CD14-positive monocyte (primary cell): ENCODE measurements around the gene MAP2. TPM values are rescaled to one million over a fixed set of nuclear protein-coding genes. Genes with fewer than 3 reads are reported as not detected.

Experiments used
- DNase-seq, 3 donors: peaks; one replicate each; pipeline ENCODE4 v3.0.0-alpha.2; 2011 to 2022
- H2AFZ ChIP-seq: 2 replicates; pipeline ENCODE4 v1.6.0; 2012; ENCODE audit warnings: mild to moderate bottlenecking, low read depth, low read length, inconsistent platforms; ENCODE audit not compliant: insufficient read depth, poor library complexity, severe bottlenecking
- H3K27ac ChIP-seq, 2 donors: 1 replicate in 1 of 2; 2 replicates in 1 of 2; pipeline ENCODE4 v1.5.1; 2012 to 2013; ENCODE audit warnings: low read length in 2 of 2, control low read depth in 1 of 2, inconsistent platforms in 1 of 2, low read depth in 1 of 2, mild to moderate bottlenecking in 1 of 2
- H3K27me3 ChIP-seq, 2 donors: one replicate each; pipeline versions ENCODE4 v1.6.0 to v1.6.1; 2011 to 2013; ENCODE audit warnings: low read length in 2 of 2; ENCODE audit not compliant: control insufficient read depth in 2 of 2, insufficient read depth in 2 of 2
- H3K36me3 ChIP-seq, 2 donors: replicated peaks in 1 of 2; 1 replicate in 1 of 2; 2 replicates in 1 of 2; pipeline versions ENCODE4 v1.5.1 to v1.6.1; 2012 to 2013; ENCODE audit warnings: low read length in 2 of 2, control low read depth in 1 of 2, inconsistent platforms in 1 of 2, mild to moderate bottlenecking in 1 of 2; ENCODE audit not compliant: insufficient read depth in 2 of 2, control insufficient read depth in 1 of 2
- H3K4me1 ChIP-seq, 2 donors: 1 replicate in 1 of 2; 2 replicates in 1 of 2; pipeline versions ENCODE4 v1.5.1 to v1.6.1; 2012 to 2013; ENCODE audit warnings: low read length in 2 of 2, control low read depth in 1 of 2, inconsistent platforms in 1 of 2, mild to moderate bottlenecking in 1 of 2, moderate library complexity in 1 of 2; ENCODE audit not compliant: insufficient read depth in 2 of 2, control insufficient read depth in 1 of 2
- H3K4me2 ChIP-seq: replicated peaks from 2 replicates; pipeline ENCODE3; 2012; ENCODE audit warnings: low read length, moderate library complexity, mild to moderate bottlenecking; ENCODE audit not compliant: poor library complexity, severe bottlenecking; ENCODE audit errors: extremely low read depth
- H3K4me3 ChIP-seq, 3 experiments: fragments of 200-600 bp in 1 of 3; sonication (generic) in 1 of 3; replicated peaks in 1 of 3; 1 replicate in 2 of 3; 2 replicates in 1 of 3; pipeline ENCODE4 v1.5.1; 2011 to 2013; ENCODE audit warnings: low read length in 3 of 3, mild to moderate bottlenecking in 3 of 3, control low read depth in 2 of 3, low read depth in 2 of 3, inconsistent platforms in 1 of 3, moderate library complexity in 1 of 3
- H3K79me2 ChIP-seq: 2 replicates; pipeline ENCODE4 v1.6.0; 2012; ENCODE audit warnings: mild to moderate bottlenecking, control low read depth, inconsistent platforms, low read length, moderate library complexity; ENCODE audit not compliant: insufficient read depth
- H3K9ac ChIP-seq: 2 replicates; pipeline ENCODE4 v1.6.0; 2017; ENCODE audit warnings: low read length, mild to moderate bottlenecking; ENCODE audit not compliant: insufficient read depth, poor library complexity, severe bottlenecking
- H3K9me3 ChIP-seq, 2 donors: replicated peaks in 1 of 2; 1 replicate in 1 of 2; 2 replicates in 1 of 2; pipeline versions ENCODE4 v1.5.1 to v1.6.1; 2012 to 2013; ENCODE audit warnings: low read length in 2 of 2, control low read depth in 1 of 2; ENCODE audit not compliant: control insufficient read depth in 1 of 2, insufficient read depth in 1 of 2
- H4K20me1 ChIP-seq: 2 replicates; pipeline ENCODE4 v1.6.0; 2012; ENCODE audit warnings: mild to moderate bottlenecking, low read length, control low read depth, moderate library complexity; ENCODE audit not compliant: insufficient read depth
- H3K27ac Mint-ChIP-seq, 7 donors: one replicate each; pipeline ENCODE4 v1.8.0; 2020; ENCODE audit warnings: mild to moderate bottlenecking in 7 of 7, mixed read lengths in 7 of 7, moderate library complexity in 6 of 7, inconsistent platforms in 2 of 7
- H3K27me3 Mint-ChIP-seq, 3 donors: one replicate each; pipeline ENCODE4 v1.8.0; 2021 to 2022; ENCODE audit warnings: low read depth in 3 of 3, mild to moderate bottlenecking in 3 of 3, mixed read lengths in 3 of 3, moderate library complexity in 3 of 3, inconsistent platforms in 1 of 3
- H3K36me3 Mint-ChIP-seq, 2 donors: one replicate each; pipeline ENCODE4 v1.8.0; 2020; ENCODE audit warnings: mixed read lengths in 2 of 2, inconsistent platforms in 1 of 2, mild to moderate bottlenecking in 1 of 2
- H3K4me1 Mint-ChIP-seq: one replicate; pipeline ENCODE4 v1.8.0; 2020; ENCODE audit warnings: mild to moderate bottlenecking, mixed read lengths
- H3K4me3 Mint-ChIP-seq, 2 donors: one replicate each; pipeline ENCODE4 v1.8.0; 2020; ENCODE audit warnings: mild to moderate bottlenecking in 2 of 2, mixed read lengths in 2 of 2, moderate library complexity in 1 of 2
- H3K9me3 Mint-ChIP-seq, 7 donors: one replicate each; pipeline ENCODE4 v1.8.0; 2020 to 2022; ENCODE audit warnings: mixed read lengths in 7 of 7, mild to moderate bottlenecking in 6 of 7, moderate library complexity in 6 of 7, inconsistent platforms in 2 of 7
- CTCF ChIP-seq: fragments of 200-600 bp; IDR thresholded peaks from one replicate; pipeline ENCODE4 v1.8.0; 2022; ENCODE audit warnings: antibody characterized with exemption, mild to moderate bottlenecking
- WGBS: methylation state at CpG from one replicate; pipeline ENCODE4 v1.1.5; 2013; ENCODE audit warnings: missing lambda C conversion rate; ENCODE audit not compliant: insufficient coverage; 5-methylcytosine and 5-hydroxymethylcytosine counted together
- intact Hi-C, 2 donors: fragments of 100-400 bp; cut with micrococcal nuclease; formaldehyde crosslinking; loops; one replicate each; pipeline versions ENCODE4 v1.15.0 to v1.15.1; 2023
- polyA plus RNA-seq, 3 donors: library from polyadenylated mRNA; depleted of rRNA in 1 of 3; unstranded in 2 of 3; stranded (reverse) in 1 of 3; fragments of 300-500 nt in 2 of 3; fragments of >200 nt in 1 of 3; fragmentation: Illumina TruSeq in 2 of 3; gene quantifications; 1 replicate in 2 of 3; 2 replicates in 1 of 3; pipeline ENCODE4 v1.2.3, GENCODE V29; 2012 to 2021

The MAP2 gene
- polyA plus RNA-seq, 3 donors = not detected

GRCh38 chr2:209398463-209398862 is 25.4 kb upstream of the MAP2 start:
- H3K36me3 ChIP-seq = no peaks in the 10 kb centered on the region
- H3K4me1 ChIP-seq = no peaks in the 10 kb centered on the region
- no peaks in the 10 kb centered on the region for H3K79me2 ChIP-seq
- no peak overlapping the region for H3K4me2 ChIP-seq
- no peak overlapping the region for H3K27ac ChIP-seq
- no peak overlapping the region for H3K4me3 ChIP-seq
- TF ChIP-seq CTCF = no peak
- peaks cover 0 to 3% of the 10 kb centered on the region in 2 donors for H3K27me3 ChIP-seq
- Mint-ChIP-seq H3K4me1 (no peaks in the 10 kb centered on the region), H3K4me3 (no peak overlapping the region), H3K9me3 (no peaks in the 10 kb centered on the region), H3K27ac (no peak overlapping the region), H3K27me3 (peaks cover 2 to 4% (median 4%) of the 10 kb centered on the region in 3 donors), H3K36me3 (no peaks in the 10 kb centered on the region)
- DNase-seq = no peak
- 57% methylated on average over 1 of the region's 2 CpGs for WGBS
- no peak overlapping the region for H2AFZ ChIP-seq
- H3K9me3 ChIP-seq = no peaks in the 10 kb centered on the region
- intact Hi-C loops = no loop called here
- no peak overlapping the region for H3K9ac ChIP-seq
- no peaks in the 10 kb centered on the region for H4K20me1 ChIP-seq

DNA sequence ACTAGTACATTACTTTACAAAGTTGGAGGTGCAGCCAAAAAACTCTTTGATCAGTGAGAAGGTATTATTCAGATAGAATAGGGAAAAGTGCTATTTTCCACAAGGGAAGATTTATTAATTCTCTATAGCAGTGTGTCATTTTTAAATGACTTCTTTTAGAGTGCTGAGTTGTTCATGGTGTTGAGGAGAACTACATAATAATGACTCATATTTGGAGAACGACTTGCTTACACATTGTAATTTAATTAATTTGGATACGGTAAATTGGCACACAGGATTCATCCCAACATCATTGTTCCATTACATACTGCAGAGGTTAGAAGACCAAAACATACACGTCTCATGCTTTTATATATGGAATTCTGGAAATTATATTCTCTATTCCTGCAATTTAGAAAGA is 22.1 kb upstream of the MAP2 start:
- Mint-ChIP-seq H3K4me3 (no peak overlapping the region), H3K27me3 (peaks cover 0 to 3% (median 1%) of the 10 kb centered on the region in 3 donors), H3K36me3 (no peaks in the 10 kb centered on the region), H3K27ac (no peak overlapping the region), H3K4me1 (no peaks in the 10 kb centered on the region), H3K9me3 (no peaks in the 10 kb centered on the region)
- no peaks in the 10 kb centered on the region for H3K9me3 ChIP-seq
- H3K79me2 ChIP-seq = no peaks in the 10 kb centered on the region
- no peak overlapping the region for H3K27ac ChIP-seq
- no peak overlapping the region for H3K9ac ChIP-seq
- no peak overlapping the region for H3K4me3 ChIP-seq
- intact Hi-C loops = no loop called here
- H3K27me3 ChIP-seq = no peaks in the 10 kb centered on the region
- no peaks in the 10 kb centered on the region for H3K36me3 ChIP-seq
- no peak for DNase-seq
- TF ChIP-seq CTCF = no peak
- no peak overlapping the region for H2AFZ ChIP-seq
- no peaks in the 10 kb centered on the region for H3K4me1 ChIP-seq
- no peaks in the 10 kb centered on the region for H4K20me1 ChIP-seq
- no peak overlapping the region for H3K4me2 ChIP-seq
- WGBS = no CpG with 5 or more reads among the region's 3 CpGs
